HG02884 (cell line): ENCODE results near the gene CDC37L1.

Source experiments
- ATAC-seq: cut with Tn5 transposase; IDR thresholded peaks from one replicate; pipeline ENCODE4 v1.9.1; 2021; ENCODE audit warnings: mild to moderate bottlenecking, moderate library complexity; ENCODE audit not compliant: unreplicated experiment

CDC37L1 gene

DNA sequence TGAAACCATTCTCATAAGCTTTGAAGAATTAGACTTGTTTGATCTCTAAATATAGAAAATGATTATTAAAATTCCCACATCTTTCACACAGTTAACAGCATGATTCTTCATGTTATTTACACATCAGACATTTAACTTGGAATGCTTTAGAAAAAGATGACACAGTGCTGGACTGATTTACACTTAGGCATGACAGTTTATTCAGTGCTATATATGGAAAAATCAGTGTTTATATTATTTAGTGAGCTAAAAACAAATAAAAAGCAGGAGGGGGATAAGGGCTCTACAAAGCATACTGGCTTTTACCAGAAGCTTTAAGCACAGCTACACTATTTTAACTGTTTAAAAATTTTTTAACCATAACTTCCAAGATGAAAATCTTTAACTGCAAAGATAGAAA, 30.0 kb downstream of the CDC37L1 start:
- no peak for ATAC-seq

DNA sequence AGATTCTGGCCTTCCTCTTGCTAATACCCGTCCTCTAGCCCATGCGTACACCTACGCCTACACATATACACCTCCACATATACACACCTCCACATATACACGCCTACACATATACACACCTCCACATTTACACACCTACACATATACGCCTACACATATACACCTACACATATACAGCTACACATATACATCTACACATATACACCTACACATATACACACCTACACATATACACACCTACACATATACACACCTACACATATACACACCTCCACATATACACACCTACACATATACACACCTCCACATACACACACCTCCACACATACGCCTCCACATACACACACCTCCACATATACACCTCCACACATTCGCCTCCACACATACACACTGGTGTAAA, 34.5 kb downstream of the CDC37L1 start:
- no peak for ATAC-seq

DNA sequence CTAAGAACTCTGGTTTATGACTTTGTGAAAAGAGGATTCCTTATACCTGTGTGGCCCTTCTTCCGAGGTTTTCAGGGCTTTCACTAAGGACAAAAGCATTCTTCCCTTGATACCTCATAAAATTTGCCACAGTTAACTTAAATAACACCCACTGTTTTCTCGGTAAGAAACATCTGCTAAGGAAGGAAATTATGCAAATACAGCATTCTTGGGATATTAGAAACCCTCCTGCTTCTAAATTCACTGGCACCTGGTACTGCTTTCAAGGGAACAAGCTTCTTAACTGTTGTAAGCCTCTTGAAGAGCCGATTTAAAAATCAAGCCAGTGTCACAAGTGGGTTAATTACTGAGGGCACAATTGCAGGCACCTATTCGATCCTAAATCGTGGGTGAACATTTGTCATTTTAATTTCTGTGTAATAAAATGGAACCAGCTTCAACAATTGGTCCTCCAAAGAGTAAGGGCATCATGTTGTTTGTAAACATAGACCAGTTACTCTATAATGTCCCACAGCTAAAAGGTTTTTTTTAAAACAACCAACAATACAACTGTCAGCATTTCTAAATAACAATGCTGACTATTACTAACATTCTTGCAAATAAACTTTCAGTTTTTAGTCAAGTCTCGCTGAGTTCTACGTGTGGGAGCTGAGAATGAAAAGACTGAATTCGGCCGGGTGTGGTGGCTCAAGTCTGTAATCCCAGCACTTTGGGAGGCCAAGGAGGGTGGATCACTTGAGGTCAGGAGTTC, 35.1 kb downstream of the CDC37L1 start:
- ATAC-seq = no peak

DNA sequence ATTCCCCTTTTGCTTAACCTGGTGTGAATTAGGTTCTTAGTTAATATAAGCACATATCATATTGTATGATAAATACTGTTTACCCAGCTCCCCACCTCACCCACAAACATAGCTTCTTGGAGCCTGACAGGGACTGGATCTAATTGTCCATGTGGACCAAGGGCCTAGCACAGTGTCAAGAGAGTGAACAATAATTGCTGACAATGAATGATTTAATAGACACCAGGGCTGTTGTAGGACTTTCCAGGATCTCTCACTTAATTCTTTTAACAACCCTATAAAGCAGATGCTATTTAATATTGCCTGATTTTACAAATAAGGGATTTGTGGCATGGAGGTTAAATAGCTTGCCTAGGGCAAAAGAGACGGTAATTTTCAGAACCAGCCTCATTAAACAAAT, 36.8 kb downstream of the CDC37L1 start:
- ATAC-seq = no peak

DNA sequence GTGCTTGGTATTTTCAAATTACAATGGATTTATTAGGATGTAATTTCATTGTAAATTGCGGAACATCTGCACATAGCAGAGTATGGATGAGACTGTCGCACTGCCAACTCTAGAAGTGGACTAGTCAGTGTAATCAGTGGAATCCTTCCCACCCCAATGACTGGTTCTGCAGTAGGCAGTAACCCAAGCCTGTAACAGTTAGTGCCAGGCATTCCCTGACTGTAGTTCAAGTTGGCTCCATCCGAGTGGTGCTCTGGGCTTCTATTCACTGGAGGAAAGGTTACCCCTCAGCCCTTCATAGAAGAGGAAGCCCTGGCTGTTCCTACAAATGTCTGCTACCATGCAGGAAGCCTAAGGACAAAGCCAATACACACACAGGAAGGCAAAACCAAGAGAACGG, 38.4 kb downstream of the CDC37L1 start:
- no peak for ATAC-seq

DNA sequence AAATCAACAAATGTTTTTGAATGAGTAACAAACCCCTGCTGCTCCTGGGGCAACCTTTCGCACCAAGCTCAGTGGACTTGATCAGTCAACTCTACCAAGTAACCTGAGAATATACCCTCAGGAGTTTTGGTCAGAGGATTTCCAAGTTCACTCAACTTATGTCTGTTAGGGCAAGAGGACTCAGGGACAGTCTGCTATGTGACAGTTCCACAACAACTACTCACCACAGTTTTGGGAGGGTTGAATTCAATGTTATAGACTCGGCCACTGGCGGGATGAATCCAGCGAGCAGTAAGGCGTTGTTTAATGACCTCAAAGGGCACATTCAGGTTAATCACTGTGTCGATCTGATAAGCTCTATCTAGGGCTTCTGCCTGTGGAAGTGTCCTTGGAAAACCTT, 39.5 kb downstream of the CDC37L1 start:
- ATAC-seq = no peak

DNA sequence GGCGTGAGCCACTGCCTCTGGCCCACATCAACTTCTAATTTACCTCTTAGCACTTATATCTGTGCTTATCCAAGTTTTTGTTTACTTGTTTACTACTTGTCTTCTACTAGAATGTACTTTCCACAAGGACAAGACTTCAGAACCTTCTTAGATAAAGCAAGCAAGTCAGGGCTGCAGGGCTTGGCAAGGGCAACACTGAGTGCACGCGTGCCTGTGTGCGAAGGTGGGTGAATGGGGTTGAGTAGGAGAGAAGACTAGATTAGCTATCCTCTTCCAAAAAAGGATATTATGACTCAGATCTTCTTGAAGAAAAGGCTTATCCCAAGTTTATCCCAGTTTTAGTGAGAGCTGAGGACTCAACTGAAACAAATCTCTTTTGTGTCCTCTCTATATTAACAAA, 42.4 kb downstream of the CDC37L1 start:
- no peak for ATAC-seq

DNA sequence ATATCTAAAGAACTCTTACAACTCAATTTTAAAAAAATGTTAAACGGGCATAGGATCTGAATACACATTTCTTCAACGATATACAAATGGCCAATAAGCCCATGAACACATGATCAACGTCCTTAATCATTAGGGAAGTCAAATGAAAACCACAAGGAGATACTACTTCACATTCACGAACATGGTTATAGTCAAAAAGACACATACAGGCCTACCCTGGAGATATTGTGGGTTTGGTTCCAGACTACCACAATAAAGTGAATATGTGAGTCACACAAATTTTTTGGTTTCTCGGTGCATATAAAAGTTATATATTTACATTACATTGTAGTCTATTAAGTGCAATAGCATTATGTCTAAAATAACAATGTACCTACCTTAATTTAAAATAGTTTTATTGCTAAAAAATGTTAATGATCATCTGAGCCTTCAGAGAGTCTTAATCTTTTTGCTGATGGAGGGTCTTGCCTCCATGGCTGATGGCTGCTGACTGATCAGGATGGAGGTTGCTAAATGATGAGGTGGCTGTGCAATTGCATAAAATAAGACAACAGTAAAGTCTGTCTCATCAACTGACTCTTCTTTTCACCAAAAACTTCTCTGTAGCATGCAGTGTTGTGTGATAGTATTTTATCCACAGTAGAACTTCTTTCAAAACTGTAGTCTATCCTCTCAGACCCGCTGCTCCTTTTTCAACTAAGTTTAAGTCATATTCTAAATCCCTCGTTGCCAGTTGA, 46.5 kb downstream of the CDC37L1 start:
- ATAC-seq = no peak

DNA sequence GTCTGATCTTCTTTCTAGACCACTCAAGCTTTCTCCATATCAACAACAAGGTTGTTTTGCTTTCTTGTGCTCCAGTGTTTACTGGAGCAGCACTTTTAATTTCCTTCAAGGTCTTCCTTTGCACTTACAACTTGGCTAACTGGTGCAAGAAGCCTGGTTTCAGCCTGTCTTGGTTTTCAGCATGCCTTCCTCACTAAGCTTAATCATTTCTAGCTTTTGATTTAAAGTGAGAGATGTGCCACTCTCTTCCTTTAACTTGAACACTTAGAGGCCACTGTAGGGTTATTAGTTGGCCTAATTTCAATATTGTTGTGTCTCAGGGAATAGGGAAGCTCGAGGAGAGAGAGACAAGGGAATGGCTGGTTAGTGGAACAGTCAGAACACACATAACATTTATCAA, 48.2 kb downstream of the CDC37L1 start:
- no peak for ATAC-seq

DNA sequence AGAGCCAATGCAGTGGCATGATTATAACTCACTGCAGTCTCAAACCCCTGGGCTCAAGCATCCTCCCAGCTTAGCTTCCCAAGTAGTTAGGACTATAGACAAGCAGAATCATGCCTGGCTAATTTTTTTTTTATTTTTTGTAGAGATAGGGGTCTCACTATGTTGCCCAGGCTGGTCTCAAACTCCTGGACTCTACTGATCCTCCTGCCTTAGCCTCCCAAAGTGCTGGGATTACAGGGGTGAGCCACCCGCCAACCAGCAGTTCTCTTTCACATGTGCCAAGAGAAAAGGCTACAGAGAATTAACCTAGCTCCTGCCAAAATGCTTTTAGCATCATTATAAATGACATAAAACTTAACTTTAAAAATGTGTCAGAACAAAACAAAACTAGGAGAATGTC, 53.5 kb downstream of the CDC37L1 start:
- no peak for ATAC-seq

DNA sequence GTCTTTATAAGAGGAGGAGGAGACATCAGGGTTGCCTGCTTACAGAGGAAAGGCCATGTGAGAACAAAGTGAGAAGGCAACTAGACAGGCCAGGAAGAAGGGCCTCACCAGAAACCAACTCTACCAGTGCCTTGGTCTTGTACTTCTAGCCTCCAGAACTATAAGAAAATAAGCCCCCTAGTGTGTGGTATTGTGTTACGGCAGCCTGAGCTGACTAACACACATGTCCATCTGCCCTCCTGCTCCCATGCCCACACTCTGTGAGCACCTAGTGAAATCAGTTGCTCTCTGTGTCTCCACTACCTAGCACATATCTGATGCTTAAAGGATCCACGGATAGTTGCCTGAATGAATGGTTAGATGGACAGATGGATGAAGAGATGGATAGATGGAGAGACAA, 54.8 kb downstream of the CDC37L1 start:
- ATAC-seq = no peak

DNA sequence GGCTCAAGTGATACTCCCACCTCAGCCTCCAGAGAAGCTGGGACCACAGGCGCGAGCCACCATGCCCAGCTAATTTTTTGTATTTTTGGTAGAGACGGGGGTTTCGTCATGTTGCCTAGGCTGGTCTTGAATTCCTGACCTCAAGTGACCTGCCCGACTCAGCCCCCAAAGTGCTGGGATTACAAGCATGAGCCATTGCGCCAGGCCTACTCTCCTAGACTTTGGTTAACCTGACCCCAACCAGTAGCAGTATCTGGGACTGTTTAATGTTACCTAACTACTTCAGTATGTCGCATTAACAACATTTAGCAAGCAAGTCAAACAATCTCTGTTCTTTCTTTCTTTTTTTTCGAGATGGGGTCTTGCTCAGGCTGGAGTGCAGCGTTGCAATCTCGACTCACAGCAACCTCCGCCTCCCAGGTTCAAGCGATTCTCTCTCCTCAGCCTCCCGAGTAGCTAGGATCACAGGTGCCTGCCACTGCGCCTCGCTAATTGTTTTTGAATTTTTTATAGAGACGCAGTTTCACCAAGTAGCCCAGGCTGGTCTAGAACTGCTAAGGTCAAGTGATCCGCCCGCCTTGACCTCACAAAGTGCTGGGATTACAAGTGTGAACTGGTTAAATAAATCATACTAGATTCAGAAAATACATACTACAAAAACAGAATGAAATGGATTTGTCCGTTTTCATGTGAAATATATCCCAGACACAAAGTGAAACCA, 59.7 kb downstream of the CDC37L1 start:
- no peak for ATAC-seq

DNA sequence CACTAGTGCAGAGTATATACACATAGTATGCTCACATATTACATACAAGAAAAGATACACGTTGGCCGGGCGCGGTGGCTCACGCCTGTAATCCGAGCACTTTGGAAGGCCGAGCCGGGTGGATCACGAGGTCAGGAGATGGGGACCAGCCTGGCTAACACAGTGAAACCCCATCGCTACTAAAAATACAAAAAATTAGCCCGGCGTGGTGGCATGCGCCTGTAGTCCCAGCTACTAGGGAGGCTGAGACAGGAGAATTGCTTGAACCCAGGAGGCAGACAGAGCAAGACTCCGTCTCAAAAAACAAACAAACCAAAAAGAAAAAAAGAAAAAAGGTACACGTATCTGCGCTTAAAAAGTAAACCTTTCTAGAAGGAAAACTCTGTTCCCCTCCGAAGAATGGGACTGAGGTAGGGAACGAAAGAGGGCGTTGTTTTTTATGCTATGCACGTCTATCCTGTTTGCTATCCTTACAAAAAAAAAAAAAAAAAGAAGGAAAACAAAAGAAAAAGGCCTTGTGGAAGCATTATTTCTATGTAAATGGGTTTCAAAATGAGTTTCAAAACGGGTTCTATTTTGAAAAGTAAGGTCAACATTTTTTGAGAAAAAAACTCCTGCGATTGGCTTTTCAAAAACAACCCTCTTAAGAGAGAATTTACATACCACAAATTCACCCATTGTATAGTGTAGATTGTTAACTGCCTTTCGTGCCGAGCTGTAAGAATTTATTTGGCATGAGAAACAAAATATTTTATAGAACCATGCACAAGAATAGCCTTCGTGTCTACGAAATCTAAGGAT, 60.4 kb downstream of the CDC37L1 start:
- ATAC-seq = no peak

DNA sequence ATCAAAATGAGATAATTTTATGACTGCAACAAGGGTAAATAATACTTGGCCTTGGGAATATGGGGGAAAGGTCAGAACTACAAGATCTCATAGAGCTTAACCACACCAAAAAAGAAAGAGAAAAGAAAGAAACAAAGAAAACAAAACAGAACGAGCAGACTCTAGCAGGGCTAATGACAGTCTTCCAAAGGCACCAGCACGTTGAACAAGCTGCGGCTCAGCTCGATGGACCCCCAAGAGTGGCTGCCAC, 60.9 kb downstream of the CDC37L1 start:
- ATAC-seq = no peak

DNA sequence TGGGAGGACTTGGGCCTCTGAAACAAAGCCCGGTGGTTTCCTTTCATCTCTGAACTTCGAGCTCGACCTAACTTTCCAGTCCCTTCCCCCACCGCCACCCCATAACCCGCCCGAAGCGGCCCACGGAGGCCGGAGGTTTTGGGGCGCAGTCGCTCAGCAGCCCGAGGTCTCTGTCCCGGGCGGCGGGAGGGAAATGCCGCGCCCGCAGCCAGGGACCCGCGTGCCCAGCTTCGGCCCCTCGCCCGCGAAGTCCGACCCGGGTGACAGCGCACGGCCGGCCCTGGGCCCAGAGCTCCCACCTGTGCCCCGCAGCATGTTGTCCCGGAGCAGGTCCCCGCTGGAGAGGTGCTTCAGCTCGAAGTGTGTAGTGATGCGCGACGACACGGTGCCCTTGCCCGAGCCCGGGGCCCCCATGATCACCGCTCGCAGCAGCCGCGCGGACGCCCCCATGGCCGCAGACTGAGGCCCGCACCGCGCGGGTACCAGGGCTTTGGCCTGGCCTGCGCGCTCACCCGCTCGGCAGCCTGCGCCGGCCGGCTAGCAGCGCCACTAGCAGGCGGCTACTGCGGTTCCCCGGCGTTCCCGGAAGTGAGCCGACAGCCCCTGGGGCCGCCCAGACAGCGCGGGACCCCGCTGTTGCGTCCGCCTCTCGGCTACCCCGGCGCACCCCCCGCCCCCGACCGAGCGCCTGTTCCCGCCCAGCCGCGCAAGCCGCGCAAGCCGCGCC, 61.4 kb downstream of the CDC37L1 start, which contains the start of gene AK3:
Gene AK3, minus strand, starts transcription at position 565 of the 727 bp plus-strand sequence. Its CDS starts 115 bp downstream, at position 450.
- ATAC-seq = peak; percentile 85

DNA sequence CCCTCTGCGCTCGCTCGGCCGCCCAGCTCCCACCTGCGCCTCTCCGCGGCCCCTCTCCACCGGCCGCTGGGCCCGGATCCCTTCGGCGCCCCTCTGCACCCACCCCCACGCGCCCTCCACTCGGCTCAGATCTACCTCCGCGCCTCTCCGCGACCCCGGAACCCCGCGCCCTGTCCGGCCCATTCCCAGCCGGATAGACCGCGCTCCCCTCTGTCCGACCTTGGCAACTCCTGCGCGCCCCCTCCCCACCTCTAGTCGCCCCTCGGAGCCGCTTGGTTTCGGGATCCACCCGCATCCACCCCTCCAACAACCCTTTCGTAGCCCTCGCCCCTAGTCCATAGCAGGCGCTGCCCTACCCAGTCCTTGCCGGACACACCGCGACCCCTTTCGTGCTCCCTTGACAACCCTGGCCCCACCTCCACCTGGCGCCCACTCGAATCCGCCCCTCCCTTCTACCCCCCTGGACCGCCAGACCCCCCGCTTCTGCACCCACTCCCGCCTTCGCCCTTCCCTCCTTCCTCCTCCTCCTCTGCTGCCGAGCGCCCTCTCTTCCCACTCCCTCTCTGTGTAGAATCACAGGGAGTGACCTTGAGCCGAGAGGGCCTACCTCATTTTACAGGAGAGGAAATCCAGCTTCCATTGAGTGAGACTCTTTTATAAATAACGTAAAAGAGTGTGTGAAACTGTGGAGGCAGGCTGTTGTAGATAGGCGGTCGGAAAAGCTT, 62.2 kb downstream of the CDC37L1 start:
- peak; percentile 1 for ATAC-seq

DNA sequence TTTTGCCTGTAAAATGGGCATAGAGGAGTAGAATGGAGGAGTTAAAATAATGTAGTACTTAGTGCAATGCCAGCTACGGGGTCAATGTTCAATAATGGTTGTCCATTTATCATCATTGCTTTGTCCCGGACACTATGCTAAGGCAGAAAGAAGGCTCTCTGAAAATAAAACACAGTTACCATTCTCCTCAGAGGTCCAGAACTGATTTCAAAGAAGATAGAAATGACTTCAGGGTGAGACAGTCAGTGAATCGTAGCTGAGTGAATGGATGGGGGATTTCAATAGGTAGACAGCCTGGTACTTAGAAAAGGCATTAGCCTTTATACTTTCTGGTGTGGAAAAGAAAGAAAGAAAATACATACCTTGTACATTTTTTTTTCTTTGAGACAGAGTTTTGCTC, 62.9 kb downstream of the CDC37L1 start:
- no peak for ATAC-seq

DNA sequence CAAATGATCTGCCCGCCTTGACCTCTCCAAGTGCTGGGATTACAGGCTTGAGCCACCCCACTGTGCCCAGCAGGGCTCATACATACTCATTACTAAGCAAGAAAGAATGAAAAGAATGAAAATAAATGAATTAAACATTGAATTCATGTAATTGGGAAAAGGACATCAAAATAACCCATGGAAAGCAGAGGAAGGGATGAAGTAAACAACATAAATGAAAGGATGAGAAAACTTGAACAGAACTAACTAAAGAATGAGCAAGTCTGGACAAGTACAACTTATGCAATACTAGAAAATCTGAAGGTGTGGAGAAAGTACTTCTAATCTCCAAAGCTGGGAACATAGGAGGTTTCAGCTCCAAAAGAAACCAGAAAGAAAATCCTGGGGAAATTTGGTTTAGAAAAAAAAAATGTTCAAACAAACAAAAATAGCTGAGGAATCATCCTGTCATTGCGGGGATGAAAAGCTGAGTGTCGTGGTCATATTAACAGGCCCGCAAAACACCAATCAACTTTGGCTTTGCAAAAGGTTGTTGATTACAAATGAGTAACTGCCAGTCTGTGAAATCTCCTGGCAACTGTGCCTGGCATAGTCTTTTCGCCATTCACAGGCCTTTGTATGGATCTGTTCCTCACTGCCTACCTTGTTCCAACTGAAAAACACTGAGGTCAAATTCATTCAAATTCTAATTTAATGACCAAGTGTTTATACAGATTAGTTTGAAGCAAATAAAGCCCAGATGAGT, 63.9 kb downstream of the CDC37L1 start:
- ATAC-seq = no peak
